Activated T-cell treated with anti-CD3 and anti-CD28 coated beads, Interleukin-2, amount 50 U/mL, for 1 hour (primary cell): ENCODE measurements around the gene RHCG.

Source experiments
- DNase-seq: peaks from one replicate; pipeline ENCODE4 v3.0.0-alpha.2; 2020

Gene RHCG

GRCh38 chr15:89442671-89443307 is 53.6 kb downstream of the RHCG start:
- peak; percentile 34 for DNase-seq

- no peak for DNase-seq
Observed at GRCh38 chr15:89442155-89442554, 54.2 kb downstream of the RHCG start.

- DNase-seq, result no peak
Observed at GRCh38 chr15:89441295-89441812, 55.0 kb downstream of the RHCG start.

- no peak for DNase-seq
Observed at GRCh38 chr15:89439764-89440163, 56.6 kb downstream of the RHCG start.

- DNase-seq, result no peak
Observed at GRCh38 chr15:89436560-89437311, 59.6 kb downstream of the RHCG start.

GRCh38 chr15:89435362-89435761 is 61.0 kb downstream of the RHCG start:
- no peak for DNase-seq

GRCh38 chr15:89433686-89434085 is 62.7 kb downstream of the RHCG start:
- DNase-seq, result no peak

GRCh38 chr15:89430530-89431341 is 65.6 kb downstream of the RHCG start:
- DNase-seq, result peak; percentile 93

GRCh38 chr15:89429986-89430385 is 66.4 kb downstream of the RHCG start:
- no peak for DNase-seq

- no peak for DNase-seq
Observed at GRCh38 chr15:89429023-89429422, 67.4 kb downstream of the RHCG start.

- DNase-seq, result no peak
Observed at GRCh38 chr15:89428246-89428645, 68.1 kb downstream of the RHCG start.

GRCh38 chr15:89426500-89426899 is 69.9 kb downstream of the RHCG start:
- no peak for DNase-seq

GRCh38 chr15:89423981-89424380 is 72.4 kb downstream of the RHCG start:
- no peak for DNase-seq
